ENCODE data around the gene B3GNT4.

GRCh38 chr12:122158700-122159285 is 44.7 kb upstream of the B3GNT4 start:
- no peak for TF ChIP-seq CTCF (IDR thresholded peaks at IDR 0.05)
- no peak for TF ChIP-seq EZH2 (IDR thresholded peaks at IDR 0.05; ENCODE audit: borderline replicate concordance, insufficient read depth, low read depth, low read length, poor library complexity, severe bottlenecking)
